DOHH2 (cell line): Measurements from ENCODE around the gene PCDHB7.
"Not testable (repeated sequence)": the region's sequence is repeated elsewhere in the genome, so short reads cannot be mapped to it uniquely, and the experiment has no call there.

Source experiments
- EZH2phosphoT487 ChIP-seq: fragments of 200-600 bp; sonication (generic); IDR thresholded peaks from 2 replicates; pipeline ENCODE4 v1.6.1; 2017; ENCODE audit warnings: borderline replicate concordance, mild to moderate bottlenecking, antibody characterized with exemption, low read length, moderate library complexity, mixed read lengths
- TF ChIP-seq, protein P1 (sequence below): fragments of 200-600 bp; sonication (generic); IDR thresholded peaks from one replicate; pipeline ENCODE4 v1.5.1; 2014; ENCODE audit warnings: antibody characterized with exemption, mild to moderate bottlenecking, low read depth, low read length; ENCODE audit not compliant: poor library complexity, severe bottlenecking

- TF ChIP-seq, protein P1, sequence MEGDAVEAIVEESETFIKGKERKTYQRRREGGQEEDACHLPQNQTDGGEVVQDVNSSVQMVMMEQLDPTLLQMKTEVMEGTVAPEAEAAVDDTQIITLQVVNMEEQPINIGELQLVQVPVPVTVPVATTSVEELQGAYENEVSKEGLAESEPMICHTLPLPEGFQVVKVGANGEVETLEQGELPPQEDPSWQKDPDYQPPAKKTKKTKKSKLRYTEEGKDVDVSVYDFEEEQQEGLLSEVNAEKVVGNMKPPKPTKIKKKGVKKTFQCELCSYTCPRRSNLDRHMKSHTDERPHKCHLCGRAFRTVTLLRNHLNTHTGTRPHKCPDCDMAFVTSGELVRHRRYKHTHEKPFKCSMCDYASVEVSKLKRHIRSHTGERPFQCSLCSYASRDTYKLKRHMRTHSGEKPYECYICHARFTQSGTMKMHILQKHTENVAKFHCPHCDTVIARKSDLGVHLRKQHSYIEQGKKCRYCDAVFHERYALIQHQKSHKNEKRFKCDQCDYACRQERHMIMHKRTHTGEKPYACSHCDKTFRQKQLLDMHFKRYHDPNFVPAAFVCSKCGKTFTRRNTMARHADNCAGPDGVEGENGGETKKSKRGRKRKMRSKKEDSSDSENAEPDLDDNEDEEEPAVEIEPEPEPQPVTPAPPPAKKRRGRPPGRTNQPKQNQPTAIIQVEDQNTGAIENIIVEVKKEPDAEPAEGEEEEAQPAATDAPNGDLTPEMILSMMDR, result not testable (repeated sequence)
- TF ChIP-seq EZH2phosphoT487, result not testable (repeated sequence)
These were observed 38.4 kb downstream of the PCDHB7 start for GRCh38 chr5:141210849-141211248.
